ENCODE data around the gene SMARCB1. TPM values are rescaled to one million over a fixed set of nuclear protein-coding genes. Genes with fewer than 3 reads are reported as not detected.

The SMARCB1 gene
- total RNA-seq, 1 experiment from 2014 or later: 86.5 TPM

GRCh38 chr22:23822101-23822671 is 35.4 kb downstream of the SMARCB1 start:
- Histone ChIP-seq H3K27me3 (ENCODE audit: control insufficient read depth, insufficient read depth, low read length) (no peaks in the 10 kb centered on the region), H3K4me3 (ENCODE audit: insufficient read depth, low read depth, low read length) (no peak overlapping the region), H3K36me3 (replicated peaks; ENCODE audit: control insufficient read depth, insufficient read depth, low read length) (peaks cover 53% of the 10 kb centered on the region)
- no peak for DNase-seq

DNA sequence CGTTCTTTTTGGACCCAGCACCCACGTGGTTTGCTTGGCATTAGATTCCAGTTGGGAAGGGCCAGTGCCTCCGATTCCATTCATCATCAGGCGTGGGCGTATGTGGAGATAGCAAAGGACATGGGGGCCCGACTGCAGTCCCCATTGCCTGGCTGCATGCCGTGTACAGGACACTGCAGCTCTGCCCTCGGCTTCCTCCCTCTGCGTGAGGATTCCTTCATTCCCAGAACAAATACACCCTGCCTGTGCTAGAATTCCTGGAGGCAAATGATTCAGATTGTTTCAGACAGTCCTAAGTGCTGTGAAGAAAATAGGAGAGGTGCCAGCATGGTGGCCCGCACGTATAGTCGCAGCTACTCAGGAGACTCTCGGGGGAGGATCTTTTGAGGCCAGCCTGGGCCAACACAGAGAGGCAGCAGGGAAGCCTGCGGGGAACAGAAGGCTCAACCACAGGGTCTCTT is 36.6 kb downstream of the SMARCB1 start:
- DNase-seq: no peak
- H3K27me3 ChIP-seq (ENCODE audit: control insufficient read depth, insufficient read depth, low read length): no peaks in the 10 kb centered on the region
- peaks cover 54% of the 10 kb centered on the region for H3K36me3 ChIP-seq (replicated peaks; ENCODE audit: control insufficient read depth, insufficient read depth, low read length)
- no peak overlapping the region for H3K4me3 ChIP-seq (ENCODE audit: insufficient read depth, low read depth, low read length)

- no peak for DNase-seq
- H3K4me3 ChIP-seq (ENCODE audit: insufficient read depth, low read depth, low read length): no peak overlapping the region
- no peaks in the 10 kb centered on the region for H3K27me3 ChIP-seq (ENCODE audit: control insufficient read depth, insufficient read depth, low read length)
- H3K36me3 ChIP-seq (replicated peaks; ENCODE audit: control insufficient read depth, insufficient read depth, low read length): peaks cover 55% of the 10 kb centered on the region
Observed at GRCh38 chr22:23824476-23825245, 37.9 kb downstream of the SMARCB1 start.

GRCh38 chr22:23825246-23825905 is 38.6 kb downstream of the SMARCB1 start:
- peaks cover 55% of the 10 kb centered on the region for H3K36me3 ChIP-seq (replicated peaks; ENCODE audit: control insufficient read depth, insufficient read depth, low read length)
- no peak overlapping the region for H3K4me3 ChIP-seq (ENCODE audit: insufficient read depth, low read depth, low read length)
- DNase-seq: no peak
- H3K27me3 ChIP-seq (ENCODE audit: control insufficient read depth, insufficient read depth, low read length): no peaks in the 10 kb centered on the region

DNA sequence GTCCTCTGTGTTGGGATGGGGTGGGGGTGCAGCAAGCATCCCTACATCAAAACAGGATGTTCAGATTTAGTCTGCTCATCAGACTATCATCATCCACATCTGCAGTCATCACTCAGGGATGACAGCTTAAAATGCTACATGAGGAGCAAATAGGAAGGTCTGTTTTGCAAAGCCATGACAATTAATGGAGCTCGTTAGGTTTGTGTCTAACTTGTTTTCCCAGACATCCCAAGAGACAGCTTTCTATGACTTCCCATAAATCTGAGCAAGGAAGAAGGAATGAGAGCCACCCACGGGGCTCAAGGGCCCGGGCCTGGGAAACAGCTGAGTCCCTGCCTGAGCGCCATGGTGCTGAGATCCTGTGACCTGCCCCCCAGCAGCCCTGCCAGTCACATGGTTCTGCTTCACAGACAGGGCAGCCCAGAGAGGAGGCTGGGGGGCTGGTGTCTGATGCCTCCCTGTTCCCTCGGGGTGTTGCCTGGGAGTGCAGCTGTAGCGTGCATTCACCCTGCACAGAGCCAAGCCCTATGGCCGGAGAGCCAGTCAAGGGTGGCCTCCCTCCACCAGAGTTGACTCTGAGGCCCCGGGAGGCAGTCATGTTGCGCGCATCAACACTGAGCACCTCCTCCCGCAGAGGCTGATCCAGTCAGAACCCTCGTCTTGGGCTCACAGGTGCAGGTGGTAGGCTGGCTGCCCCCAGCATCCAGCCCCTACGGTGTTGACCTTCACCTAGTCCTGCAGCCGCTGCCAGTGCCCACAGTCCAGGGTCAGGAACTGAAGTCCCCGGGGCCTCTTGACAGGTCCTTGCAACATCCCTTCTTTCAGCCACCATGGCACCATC is 40.0 kb downstream of the SMARCB1 start:
- H3K36me3 ChIP-seq (replicated peaks; ENCODE audit: control insufficient read depth, insufficient read depth, low read length): peaks cover 50% of the 10 kb centered on the region
- H3K4me3 ChIP-seq (ENCODE audit: insufficient read depth, low read depth, low read length): no peak overlapping the region
- no peak for DNase-seq
- H3K27me3 ChIP-seq (ENCODE audit: control insufficient read depth, insufficient read depth, low read length): no peaks in the 10 kb centered on the region

DNA sequence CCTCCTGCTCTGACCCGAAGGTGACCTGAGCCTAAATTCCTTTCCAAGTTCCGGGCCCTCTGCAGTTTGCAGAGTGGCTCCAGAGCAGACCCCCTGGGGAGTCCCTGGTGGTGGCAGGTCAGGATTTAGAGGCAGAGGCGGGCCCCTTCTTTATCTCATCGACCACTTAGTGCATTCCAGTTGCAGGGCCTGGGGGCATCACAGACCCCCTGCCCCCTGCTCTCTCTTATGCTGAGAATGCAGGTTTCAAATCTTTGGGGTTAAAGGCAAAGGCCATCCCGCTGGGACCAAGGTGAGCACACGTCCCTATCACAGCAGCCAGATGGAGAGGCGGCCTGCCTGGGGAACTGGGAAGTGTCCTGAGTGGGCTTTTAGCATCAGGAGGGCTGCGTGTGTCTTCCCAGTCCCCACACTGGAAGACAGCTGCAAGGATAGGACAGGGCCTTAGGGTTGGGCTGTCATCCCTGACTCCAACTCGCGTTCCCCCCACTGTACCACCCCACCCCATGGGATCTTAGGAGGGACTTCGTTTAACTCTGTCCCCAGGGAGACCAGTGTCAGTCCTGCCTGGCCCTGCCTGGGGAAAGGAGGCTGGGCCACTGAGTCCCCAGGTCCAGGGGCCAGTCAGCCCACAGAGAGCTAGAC is 40.7 kb downstream of the SMARCB1 start:
- Histone ChIP-seq H3K36me3 (replicated peaks; ENCODE audit: control insufficient read depth, insufficient read depth, low read length) (peaks cover 44% of the 10 kb centered on the region), H3K27me3 (ENCODE audit: control insufficient read depth, insufficient read depth, low read length) (no peaks in the 10 kb centered on the region), H3K4me3 (ENCODE audit: insufficient read depth, low read depth, low read length) (no peak overlapping the region)
- peak; percentile 8 for DNase-seq

- no peak overlapping the region for H3K4me3 ChIP-seq (ENCODE audit: insufficient read depth, low read depth, low read length)
- DNase-seq: peak; percentile 11
- no peaks in the 10 kb centered on the region for H3K27me3 ChIP-seq (ENCODE audit: control insufficient read depth, insufficient read depth, low read length)
- H3K36me3 ChIP-seq (replicated peaks; ENCODE audit: control insufficient read depth, insufficient read depth, low read length): peaks cover 39% of the 10 kb centered on the region
Observed at GRCh38 chr22:23828800-23829680, 42.3 kb downstream of the SMARCB1 start.

DNA sequence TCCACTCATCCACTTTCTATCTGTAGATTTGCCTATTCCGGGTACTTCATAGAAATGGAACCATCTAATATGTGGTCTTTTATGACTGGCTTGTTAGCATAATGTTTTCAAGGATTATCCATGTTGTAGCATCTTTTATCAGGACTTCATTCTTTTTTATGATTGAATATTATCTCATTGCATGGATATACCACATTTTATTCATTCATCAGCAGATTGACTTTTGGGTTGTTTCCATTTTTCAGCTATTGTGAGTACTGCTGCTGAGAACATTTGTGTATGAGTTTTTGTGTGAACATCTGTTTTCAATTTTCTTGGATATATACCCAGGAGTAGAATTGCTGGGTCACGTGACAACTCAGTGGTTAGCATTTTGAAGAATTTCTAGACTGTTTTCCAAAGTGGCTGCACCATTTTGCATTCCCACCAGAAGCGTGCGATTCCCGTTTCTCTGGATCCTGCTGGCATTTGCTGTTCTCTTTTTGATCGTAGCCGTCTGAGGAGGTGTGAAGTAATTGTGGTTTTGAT is 43.1 kb downstream of the SMARCB1 start:
- DNase-seq: no peak
- Histone ChIP-seq H3K27me3 (ENCODE audit: control insufficient read depth, insufficient read depth, low read length) (no peaks in the 10 kb centered on the region), H3K4me3 (ENCODE audit: insufficient read depth, low read depth, low read length) (no peak overlapping the region), H3K36me3 (replicated peaks; ENCODE audit: control insufficient read depth, insufficient read depth, low read length) (peaks cover 31% of the 10 kb centered on the region)

DNA sequence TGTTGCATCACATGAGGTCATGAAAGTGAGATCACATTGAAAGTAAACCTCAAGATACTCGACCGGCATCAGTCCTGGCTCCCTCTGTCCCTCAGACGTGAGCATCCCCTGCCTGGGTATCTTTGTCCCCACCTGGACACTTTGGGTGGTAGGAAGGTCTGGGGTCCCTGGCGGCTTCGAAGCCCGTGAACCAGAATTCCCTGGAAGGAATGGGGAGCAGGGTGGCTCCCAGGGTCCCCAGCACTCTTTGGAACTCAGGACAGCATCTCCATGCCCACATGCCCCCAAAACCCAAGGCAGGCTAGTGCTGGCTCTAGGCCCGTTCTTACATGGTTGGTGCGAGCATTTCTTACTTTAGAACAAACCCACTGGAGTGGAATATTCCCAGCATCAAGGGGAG is 44.5 kb downstream of the SMARCB1 start:
- H3K27me3 ChIP-seq (ENCODE audit: control insufficient read depth, insufficient read depth, low read length): no peaks in the 10 kb centered on the region
- peaks cover 22% of the 10 kb centered on the region for H3K36me3 ChIP-seq (replicated peaks; ENCODE audit: control insufficient read depth, insufficient read depth, low read length)
- DNase-seq: no peak
- H3K4me3 ChIP-seq (ENCODE audit: insufficient read depth, low read depth, low read length): no peak overlapping the region

GRCh38 chr22:23831781-23832180 is 45.0 kb downstream of the SMARCB1 start:
- no peak for DNase-seq
- H3K36me3 ChIP-seq (replicated peaks; ENCODE audit: control insufficient read depth, insufficient read depth, low read length): peaks cover 18% of the 10 kb centered on the region
- H3K4me3 ChIP-seq (ENCODE audit: insufficient read depth, low read depth, low read length): no peak overlapping the region
- no peaks in the 10 kb centered on the region for H3K27me3 ChIP-seq (ENCODE audit: control insufficient read depth, insufficient read depth, low read length)

DNA sequence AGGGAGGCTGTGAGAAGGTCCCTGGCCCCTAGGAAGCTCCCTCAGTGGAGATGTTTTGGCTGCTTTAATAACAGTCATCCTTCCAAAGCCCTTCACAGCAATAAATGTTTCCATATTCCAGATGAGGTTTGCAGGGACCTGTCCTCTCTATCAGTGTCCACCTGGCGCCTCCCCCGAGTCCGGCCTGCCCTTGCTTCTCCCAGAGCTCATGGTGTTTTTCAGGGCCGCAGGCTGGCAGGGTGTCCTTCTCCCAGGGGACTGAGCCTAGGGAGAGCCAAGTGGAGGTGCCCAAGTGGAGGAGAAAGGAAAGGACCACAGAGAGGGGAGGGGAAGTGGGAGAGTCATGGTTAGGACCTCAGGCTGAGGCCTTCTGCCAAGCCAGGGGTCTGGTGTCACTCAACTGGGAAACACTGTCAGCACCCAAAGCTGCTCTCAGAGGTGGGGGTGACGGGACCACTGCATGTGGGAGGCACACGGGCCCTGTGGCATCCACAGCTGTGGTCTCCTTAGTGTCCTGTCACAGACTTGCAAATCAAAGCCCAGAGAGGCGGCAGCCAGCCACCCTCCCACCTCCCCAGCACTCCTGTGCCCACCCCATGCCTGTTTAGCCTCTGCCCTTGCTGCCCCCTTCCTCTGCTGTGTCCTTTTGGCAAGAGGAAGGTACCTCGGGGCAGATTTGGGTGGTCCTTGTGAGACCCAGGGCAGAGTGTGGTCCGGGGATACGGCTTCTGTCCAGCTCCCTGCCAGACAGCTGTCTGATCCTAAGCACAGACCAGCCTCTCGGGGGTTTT is 45.7 kb downstream of the SMARCB1 start:
- Histone ChIP-seq H3K36me3 (replicated peaks; ENCODE audit: control insufficient read depth, insufficient read depth, low read length) (peaks cover 17% of the 10 kb centered on the region), H3K27me3 (ENCODE audit: control insufficient read depth, insufficient read depth, low read length) (no peaks in the 10 kb centered on the region), H3K4me3 (ENCODE audit: insufficient read depth, low read depth, low read length) (no peak overlapping the region)
- DNase-seq: no peak

DNA sequence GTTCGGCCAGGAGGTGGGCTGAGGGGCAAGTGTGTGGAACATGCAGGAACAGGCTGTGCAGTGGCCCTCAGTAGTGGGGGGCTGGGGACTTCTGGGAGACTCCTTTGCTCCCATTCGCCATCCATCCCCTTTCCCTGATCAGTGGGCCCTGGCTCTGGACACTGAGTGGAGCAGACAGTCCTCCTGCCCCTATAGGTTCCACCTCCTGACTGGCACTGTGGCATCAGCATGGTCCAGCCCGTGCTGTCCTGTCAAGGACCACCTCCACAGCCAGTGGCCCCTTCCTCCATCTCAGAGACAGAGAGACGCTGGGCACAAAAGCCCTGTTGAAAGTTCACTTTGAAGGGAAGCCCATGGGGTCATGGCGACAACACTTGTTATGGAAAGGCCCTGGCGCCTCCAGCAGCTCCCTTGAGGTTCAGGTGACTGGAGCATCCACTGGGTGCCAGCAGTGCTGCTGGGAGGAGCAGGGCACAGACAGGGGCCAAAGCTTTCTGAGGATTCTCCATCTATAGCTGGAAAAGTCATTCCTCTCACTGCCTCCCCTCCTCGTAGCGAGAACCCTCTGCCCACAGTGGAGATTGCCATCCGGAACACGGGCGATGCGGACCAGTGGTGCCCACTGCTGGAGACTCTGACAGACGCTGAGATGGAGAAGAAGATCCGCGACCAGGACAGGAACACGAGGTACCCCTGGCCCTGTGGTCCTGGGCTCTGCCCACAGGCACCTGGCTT is 46.4 kb downstream of the SMARCB1 start:
- peaks cover 14% of the 10 kb centered on the region for H3K36me3 ChIP-seq (replicated peaks; ENCODE audit: control insufficient read depth, insufficient read depth, low read length)

More for the DNA sequence above, 46.4 kb downstream of the SMARCB1 start:
- no peaks in the 10 kb centered on the region; the same call in 1 of the 2 replicates for H3K27me3 ChIP-seq (ENCODE audit: control insufficient read depth, insufficient read depth, low read length)
- no peak overlapping the region for H3K4me3 ChIP-seq (ENCODE audit: insufficient read depth, low read depth, low read length)
- no peak for DNase-seq

Measured in H7 (cell line).